DMS153 (cell line): ENCODE data around the gene ATP11A.

ENCODE experiments used
- DNase-seq: peaks from one replicate; lab custom pipeline; 2025; lab: John Stamatoyannopoulos, UW

ATP11A gene

DNA sequence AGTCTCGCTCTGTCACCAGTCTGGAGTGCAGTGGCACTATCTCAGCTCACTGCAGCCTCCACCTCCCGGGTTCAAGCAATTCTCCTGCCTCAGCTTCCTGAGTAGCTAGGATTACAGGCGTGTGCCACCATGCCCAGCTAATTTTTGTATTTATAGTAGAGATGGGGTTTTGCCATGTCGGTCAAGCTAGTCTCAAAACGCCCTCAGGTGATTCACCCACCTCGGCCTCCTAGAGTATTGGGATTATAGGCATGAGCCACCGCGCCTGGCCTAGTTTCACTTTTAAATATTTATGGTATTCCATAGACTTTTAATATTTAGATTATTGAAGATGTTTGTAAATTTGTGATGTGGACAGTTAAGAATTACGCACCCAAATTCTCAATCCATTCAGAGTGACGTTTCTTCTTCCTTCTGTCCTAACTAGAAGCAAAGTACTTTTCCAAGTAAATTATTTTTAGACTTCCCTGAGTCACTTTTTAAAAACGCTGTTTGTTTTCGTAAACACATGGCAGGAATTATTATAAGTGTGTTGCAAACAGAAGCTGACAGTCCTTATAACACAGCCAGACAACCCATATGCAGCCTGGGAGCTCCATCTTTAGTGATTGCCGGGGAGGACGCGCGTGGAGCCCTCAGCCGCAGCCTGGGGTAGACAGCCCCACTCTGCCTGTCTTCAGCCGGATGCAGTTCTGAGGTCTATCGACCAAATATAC, 131.7 kb downstream of the ATP11A start:
- no peak for DNase-seq

GRCh38 chr13:112822851-112823250, 133.0 kb downstream of the ATP11A start:
- DNase-seq: no peak

DNA sequence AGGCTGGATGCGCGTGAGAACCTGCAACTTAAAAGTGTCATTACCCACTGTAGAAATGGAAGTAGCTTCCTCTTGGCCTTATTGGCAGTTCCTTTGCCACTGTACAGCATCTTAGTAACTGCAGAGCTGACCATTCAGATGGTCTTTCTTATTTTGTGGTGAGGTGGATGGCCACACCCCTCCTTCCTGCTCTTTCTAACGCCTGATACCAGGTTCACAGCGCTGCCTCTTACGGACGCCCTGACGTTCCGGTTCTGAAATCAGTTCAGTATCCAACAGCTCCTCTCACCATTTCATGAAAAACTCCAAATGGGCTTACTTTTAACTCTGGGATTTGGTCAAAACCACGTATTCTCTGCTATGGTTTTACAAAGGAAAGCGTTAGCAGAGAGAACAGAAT, 134.6 kb downstream of the ATP11A start:
- DNase-seq: no peak

GRCh38 chr13:112825071-112825470, 135.2 kb downstream of the ATP11A start:
- DNase-seq: no peak

- DNase-seq: no peak
Observed at GRCh38 chr13:112825875-112826274, 136.0 kb downstream of the ATP11A start.

- DNase-seq: no peak
Observed at GRCh38 chr13:112826565-112826964, 136.7 kb downstream of the ATP11A start.

DNA sequence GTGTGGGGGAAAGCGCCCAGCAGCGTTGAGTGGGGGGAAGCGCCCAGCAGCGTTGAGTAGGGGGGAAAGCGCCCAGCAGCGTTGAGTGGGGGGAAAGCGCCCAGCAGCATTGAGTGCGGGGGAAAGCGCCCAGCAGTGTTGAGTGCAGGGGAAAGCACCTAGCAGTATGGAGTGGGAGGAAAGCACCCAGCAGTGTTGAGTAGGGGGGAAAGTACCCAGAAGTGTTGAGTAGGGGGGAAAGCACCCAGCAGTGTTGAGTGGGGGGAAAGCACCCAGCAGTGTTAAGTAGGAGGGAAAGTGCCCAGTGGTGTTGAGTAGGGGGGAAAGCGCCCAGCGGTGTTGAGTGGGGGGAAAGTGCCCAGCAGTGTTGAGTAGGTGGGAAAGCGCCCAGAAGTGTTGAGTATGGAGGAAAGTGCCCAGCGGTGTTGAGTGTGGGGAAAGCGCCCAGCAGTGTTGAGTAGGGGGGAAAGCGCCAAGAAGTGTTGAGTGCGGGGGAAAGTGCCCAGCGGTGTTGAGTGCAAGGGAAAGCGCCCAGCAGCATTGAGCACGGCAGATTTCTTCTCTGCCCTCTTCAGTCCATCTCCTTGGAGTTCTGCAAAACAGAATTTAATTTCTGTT, 138.4 kb downstream of the ATP11A start:
- no peak for DNase-seq

- DNase-seq: no peak
Observed at GRCh38 chr13:112828756-112829155, 138.9 kb downstream of the ATP11A start.

- DNase-seq: no peak
Observed at GRCh38 chr13:112831196-112831595, 141.4 kb downstream of the ATP11A start.

- DNase-seq: no peak
Observed at GRCh38 chr13:112831801-112832200, 142.0 kb downstream of the ATP11A start.

DNA sequence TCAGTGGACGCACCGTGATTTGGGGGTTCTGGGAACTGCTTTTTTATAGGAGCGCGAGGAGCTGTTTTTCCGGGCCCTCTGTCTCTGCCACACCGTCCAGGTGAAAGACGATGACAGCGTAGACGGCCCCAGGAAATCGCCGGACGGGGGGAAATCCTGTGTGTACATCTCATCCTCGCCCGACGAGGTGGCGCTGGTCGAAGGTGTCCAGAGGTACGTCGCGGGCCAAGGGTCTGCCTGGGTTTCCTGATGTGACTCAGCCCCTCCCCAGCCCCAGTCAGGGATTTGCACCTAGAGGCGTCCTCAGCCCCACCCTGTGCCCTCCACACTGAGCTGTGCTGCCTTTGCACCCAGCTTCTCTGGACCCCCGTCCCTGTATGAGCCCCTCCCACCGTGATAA, 143.0 kb downstream of the ATP11A start:
- DNase-seq: no peak

DNA sequence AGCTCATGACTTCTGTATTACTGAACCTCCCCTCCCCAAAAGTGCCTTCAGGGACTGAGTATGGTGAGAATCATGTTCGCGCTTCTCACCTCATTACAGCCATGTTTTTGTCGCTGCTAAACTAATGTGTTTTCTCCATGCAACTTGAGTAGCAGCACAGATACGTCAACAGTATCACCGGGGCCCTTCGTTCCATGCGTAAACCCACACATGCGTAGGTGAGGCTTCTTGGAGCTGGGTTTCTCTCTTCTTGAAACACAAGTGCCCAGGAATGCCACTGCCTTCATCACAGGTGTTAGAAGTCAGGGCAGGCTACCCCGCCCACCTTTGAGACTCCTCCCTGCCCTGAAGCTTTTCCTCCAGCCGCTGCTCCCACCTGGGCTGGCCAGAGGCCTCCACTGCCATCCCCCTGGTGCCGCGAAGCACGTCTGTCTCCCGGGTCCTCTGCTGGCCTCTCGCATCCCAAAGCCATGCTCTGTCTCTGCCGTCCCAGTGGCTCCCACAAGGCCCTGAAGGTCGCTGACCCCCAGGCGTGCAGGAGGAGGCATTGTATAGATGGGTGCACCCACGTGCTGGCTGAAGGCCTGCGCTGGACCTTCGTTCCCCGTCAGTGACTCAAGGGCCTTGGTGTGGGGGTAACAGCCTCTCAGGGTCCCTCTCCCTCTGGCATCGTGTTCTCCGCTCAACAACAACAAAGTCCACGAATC, 143.9 kb downstream of the ATP11A start:
- DNase-seq: no peak

- no peak for DNase-seq
Observed at GRCh38 chr13:112835344-112835743, 145.5 kb downstream of the ATP11A start.

GRCh38 chr13:112835796-112836195, 146.0 kb downstream of the ATP11A start:
- no peak for DNase-seq

DNA sequence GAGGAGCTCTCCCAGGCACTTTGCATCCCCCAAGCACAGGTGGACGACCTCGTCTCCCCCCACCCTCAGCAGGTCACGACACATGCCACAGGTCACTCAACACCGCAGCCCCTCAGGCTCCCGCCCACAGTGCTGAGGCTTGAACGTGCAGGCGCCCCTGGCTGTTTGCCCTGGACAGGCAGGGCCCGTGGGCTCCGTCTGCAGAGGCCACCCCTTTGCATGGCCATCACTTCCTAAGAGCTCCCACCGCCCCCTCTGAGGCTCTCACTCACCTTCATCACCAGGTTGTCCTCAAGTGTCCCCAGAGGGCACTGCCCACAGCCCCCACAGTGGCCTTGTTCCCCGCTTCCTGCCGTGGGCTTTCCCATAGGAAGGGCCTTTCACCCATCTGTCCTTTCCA, 147.1 kb downstream of the ATP11A start:
- DNase-seq: no peak

GRCh38 chr13:112837371-112838037, 147.7 kb downstream of the ATP11A start:
- DNase-seq: no peak

- no peak for DNase-seq
Observed at GRCh38 chr13:112838038-112838841, 148.4 kb downstream of the ATP11A start.

DNA sequence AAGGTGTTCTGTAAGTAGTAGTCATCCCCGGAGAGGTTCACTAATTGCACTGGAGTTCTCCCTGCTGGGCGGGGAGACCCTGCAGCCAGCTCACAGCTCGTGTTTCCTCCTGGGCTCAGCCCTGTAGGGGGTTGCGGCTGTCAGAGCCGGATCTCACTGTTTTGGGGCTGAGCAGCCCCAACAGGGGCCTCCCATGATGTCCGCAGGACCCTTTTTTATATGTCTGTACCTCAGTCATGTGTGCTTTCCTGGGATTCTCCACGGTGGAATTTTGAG, 148.9 kb downstream of the ATP11A start:
- DNase-seq: no peak

GRCh38 chr13:112839356-112840105, 149.7 kb downstream of the ATP11A start:
- DNase-seq: no peak

GRCh38 chr13:112840472-112841302, 150.8 kb downstream of the ATP11A start:
- no peak for DNase-seq
